Stimulated activated CD8-positive, alpha-beta memory T cell treated with anti-CD3 and anti-CD28 coated beads, Interleukin-2, amount 100 ng/mL, for 1 hour (primary cell): ENCODE measurements around the gene SERTAD1.
A peak's percentile ranks its signal among the peaks of the same experiment; 100 is the strongest.
"Not testable (repeated sequence)": the region's sequence is repeated elsewhere in the genome, so short reads cannot be mapped to it uniquely, and the experiment has no call there.

ENCODE experiments used
- DNase-seq, 2 donors: peaks; one replicate each; pipeline ENCODE4 v3.0.0-alpha.2; 2020; ENCODE audit warnings: low read depth in 2 of 2

Gene SERTAD1

GRCh38 chr19:40450664-40451063 lies 24.9 kb upstream of the SERTAD1 start:
- no peak for DNase-seq

GRCh38 chr19:40449506-40449905 lies 23.7 kb upstream of the SERTAD1 start:
- no peak for DNase-seq

GRCh38 chr19:40446263-40446784 lies 20.5 kb upstream of the SERTAD1 start:
- no peak for DNase-seq

- no peak for DNase-seq
These were observed 20.0 kb upstream of the SERTAD1 start for GRCh38 chr19:40445780-40446262.

- DNase-seq, result no peak
These were observed 19.1 kb upstream of the SERTAD1 start for GRCh38 chr19:40444825-40445312.

DNA sequence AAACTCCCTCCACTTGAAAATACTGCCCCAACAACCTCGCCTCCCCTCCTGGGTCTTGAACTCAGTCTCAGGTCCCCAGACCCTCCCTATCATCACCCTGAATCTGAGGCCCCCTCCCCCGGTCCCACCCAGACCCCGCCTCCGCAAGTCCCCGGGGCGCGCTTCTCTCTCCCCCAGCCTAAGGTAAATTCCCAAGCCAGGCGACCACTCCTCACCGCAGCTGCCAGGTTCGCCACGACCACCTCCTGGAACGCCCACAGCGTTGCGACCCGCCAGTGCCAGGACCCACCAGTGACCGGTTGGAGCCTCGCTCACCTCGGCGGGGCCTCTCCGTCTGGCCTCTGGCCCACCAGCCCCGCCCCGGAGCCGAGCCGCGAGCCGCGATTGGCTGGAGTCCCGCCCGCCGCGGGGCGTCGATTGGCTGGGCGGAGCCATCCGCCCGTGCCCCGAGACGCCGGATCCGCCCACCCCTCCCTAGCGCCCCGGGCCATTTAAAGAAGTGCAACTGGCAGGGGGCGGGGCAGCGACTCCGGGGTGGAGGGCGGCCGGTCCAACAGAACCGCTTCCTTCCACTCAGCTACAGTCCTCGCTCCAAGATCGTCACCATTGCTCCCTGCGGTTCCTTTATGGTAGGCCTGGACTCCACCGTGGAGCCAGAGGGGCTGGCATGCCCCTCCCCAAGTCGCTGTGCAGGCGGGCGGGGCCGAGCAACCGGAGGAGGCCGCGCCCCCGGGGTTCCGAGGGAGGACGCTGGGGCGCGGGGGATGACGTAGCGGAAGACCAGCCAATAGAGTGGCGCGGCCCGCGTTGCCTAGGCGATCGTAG lies 18.4 kb upstream of the SERTAD1 start, which contains the start of gene SERTAD3:
Gene SERTAD3 (minus strand): TSS at position 336 of the 825 bp plus-strand sequence. CDS start 2,255 bp downstream, outside the sequence.
- peak; percentile 92 to 94 for DNase-seq

- DNase-seq, result peak; percentile 96 to 99
These were observed 17.6 kb upstream of the SERTAD1 start for GRCh38 chr19:40443131-40443999.

DNA sequence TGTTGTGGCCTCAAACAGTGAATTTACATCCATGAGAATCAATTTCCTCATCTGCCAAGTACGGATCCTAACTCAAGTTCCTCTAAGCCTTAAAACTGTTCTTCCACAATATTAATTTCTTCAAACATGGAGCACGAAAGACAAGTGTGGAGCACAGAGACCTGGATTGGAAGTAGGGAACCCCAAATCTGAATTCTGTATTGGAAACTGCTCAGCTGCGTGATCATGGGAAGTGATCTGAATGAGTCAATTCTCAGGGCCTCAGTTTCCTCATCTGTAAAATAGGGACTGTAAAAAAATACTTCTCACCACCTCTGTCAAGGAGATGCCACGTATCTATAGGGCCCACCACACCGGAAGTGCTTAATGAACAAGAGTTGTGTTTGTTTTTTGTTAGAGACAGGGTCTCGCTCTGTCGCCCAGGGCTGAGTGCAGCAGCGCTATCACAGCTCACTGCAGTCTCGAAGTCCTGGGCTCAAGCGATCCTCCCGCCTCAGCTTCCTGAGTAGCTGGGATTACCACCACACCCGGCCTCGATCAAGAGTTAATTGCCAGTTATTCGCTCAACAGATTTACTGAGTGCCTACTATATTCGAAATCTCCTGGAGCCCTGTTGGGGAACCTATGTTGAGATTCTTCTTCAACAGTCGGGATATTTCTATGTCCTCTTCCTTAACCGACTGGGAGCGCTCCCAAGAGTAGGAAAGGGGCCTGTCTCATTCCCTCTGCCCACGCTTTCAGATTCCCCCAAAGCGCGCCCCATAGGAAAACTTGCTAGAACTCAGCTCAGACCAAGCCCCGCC lies 16.7 kb upstream of the SERTAD1 start:
- no peak for DNase-seq

GRCh38 chr19:40441719-40442253 lies 16.0 kb upstream of the SERTAD1 start:
- DNase-seq, result no peak

GRCh38 chr19:40438284-40438683 lies 12.5 kb upstream of the SERTAD1 start:
- no peak for DNase-seq

DNA sequence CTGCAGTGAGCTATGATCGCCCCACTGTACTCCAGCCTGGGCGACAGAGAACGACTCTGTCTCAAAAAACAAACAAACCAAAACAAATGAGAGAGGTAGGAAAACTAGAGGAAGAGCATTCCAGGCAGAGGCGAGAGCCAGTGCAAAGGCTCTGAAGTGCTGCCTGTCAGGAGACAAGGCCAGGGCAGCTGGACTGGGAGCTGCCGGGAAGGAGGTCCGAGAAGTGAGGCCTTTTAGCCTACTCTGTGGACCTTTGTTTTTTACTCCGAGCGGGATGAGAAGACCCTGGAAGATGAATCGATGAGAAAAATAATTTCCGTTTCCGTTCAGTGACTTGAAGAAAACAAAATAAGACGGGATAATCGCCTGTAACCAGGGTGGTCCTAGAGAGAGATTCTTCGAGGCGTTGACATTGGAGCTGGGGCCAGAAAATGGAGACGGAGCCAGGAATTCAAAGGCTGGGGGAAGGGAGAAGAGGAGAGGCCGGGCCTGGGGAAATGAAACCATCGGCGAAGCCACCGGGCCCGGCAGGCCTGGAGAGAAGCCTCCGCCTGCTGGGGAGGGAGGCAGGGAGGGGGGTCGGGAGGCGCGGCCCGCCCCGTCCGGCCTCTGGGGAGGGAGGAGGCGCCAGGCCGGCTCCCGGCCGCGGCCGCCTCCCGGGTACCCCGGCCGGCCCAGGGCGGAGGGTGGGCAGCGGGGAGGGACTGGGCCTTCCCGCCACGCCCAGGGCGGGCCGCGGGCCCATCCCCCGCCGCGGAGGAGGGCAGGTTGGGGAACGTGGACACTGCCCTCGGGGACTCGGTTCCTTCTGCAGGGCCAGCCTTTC lies 7.8 kb upstream of the SERTAD1 start:
- DNase-seq, result no peak

DNA sequence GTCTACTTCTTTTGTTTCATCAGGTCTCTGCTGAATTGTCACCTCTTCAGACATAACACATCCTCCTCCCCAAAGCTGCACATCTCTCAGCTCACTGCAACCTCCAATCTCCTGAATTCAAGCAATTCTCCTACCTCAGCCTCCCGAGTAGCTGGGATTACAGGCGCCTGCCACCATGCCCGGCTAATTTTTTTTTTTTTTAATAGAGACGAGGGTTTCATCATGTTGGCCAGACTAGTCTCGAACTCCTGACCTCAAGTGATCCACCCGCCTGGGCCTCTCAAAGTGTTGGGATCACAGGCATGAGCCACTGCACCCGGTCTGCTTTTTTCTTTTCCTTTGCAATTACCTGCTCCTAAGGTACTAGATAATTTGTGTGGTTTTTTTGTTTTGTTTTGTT lies 7.0 kb upstream of the SERTAD1 start:
- DNase-seq, result not testable (repeated sequence)

GRCh38 chr19:40431698-40432097 lies 5.9 kb upstream of the SERTAD1 start:
- no peak for DNase-seq

GRCh38 chr19:40430242-40430641 lies 4.5 kb upstream of the SERTAD1 start:
- DNase-seq, result not testable (repeated sequence)

- not testable (repeated sequence) for DNase-seq
These were observed 2.4 kb upstream of the SERTAD1 start for GRCh38 chr19:40428197-40428596.

DNA sequence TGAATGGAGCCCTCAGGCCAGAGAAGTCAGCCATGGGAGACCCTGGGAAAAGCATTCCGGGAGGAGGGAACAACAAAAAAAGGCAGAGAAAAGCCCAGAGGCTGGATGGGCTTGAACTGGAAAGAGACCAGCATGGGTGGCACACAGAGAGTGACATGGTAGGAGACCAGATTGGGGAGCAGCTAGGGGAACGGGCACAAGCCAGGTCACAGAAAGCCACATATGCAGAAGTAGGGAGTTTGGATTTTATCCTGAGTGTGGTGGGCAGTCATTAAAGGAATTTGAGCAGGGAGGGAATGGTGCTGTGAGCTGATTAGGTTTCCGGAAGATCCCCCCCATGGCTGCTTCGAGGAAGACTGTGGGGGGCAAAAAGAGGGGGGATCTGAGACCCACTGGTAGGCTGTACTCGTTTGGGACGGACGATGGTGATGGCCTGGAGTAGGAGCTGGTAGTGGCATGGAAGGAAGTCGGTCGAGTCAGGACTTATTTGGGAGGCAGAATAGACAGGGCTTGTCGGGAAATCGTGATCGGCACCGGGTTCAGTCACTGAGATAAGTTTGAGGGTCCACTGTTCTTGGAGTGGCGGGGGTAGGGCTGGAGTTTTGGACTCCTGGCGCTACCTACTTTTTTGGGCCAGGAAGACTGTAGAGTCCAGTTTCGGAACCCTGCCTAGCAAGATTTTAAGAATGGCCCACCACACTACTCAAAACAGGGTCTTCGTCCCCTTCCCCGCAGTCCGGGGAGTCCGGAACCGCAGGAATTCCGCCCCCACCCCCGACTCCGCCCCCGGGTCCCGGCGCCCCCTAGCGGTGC lies 949 bp downstream of the SERTAD1 start:
- DNase-seq, result no peak

DNA sequence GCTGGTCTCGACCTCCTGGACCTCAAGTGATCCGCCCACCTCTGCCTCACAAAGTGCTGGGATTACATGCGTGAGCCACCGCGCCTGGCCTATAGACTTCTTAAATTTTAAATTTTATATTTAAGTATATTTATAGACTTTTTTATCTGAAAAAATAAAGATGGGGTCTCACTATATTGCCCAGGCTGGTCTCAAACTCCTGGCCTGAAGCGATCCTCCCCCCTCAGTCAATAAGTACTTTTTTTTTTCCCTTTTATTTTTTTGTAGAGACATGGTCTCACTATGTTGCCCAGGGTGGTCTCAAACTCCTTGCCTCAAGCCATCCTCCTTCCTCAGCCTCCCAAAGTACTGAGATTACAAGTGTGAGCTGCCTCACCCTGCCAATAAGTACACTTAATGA lies 1.9 kb downstream of the SERTAD1 start:
- no peak for DNase-seq

DNA sequence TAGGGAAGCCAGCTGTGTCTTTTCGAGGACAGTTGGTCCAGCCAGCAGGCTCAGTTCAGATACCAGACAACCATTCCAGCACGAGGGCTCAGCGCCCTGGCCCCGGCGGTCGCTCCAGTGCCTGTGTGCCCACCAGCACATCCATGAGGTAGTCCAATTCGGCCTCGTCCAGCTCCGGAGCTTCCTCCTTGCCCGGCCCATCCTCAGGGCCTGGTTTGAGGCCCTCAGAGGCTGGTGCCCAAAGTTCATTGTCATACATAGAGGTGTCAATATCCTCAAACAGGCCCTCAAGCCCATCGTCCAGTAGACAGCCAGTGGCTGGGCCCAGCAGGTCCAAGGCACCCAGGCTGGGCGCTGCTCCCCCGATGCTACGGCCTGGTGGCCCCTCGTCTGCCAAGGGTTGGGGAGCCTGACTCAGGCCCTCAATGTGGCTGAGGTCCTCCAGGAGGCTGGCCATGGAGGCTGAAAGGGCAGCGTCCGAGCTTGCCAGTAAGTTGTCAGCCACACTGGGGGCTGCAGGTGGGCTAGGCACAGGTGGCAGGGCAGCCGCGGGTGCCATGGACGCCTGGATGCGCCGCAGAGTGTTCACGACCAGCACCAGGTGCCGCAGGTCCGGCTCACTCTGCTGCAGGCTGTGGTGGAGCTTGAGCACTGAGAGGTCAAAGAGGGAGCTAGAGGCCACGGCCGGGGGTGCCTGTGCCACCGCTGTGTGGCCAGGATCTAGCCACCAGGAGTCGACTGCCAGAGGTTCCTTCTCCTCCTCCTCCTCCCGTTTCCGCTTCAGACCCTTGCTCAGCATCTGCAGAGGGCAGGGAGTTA lies 2.8 kb downstream of the SERTAD1 start:
- DNase-seq, result no peak
